HEK293T (cell line): ENCODE data around the gene NCF2.

ENCODE experiments used
- BHLHE40 ChIP-seq: fragments of 450-650 bp; IDR thresholded peaks from 2 replicates; pipeline ENCODE4 v1.6.1; 2016; ENCODE audit warnings: mild to moderate bottlenecking, moderate library complexity, borderline replicate concordance
- FOXK2 ChIP-seq: fragments of 450-650 bp; IDR thresholded peaks from 2 replicates; pipeline ENCODE4 v1.6.1; 2016; ENCODE audit warnings: mild to moderate bottlenecking
- FOXM1 ChIP-seq: fragments of 450-650 bp; IDR thresholded peaks from 2 replicates; pipeline ENCODE4 v1.6.1; 2017; ENCODE audit warnings: mild to moderate bottlenecking, borderline replicate concordance
- HDGF ChIP-seq: fragments of 450-650 bp; IDR thresholded peaks from 2 replicates; pipeline ENCODE4 v1.6.1; 2017; ENCODE audit warnings: antibody characterized with exemption, borderline replicate concordance
- NFRKB ChIP-seq: fragments of 450-650 bp; IDR thresholded peaks from 2 replicates; pipeline ENCODE4 v1.6.1; 2016; ENCODE audit warnings: mild to moderate bottlenecking, moderate library complexity
- SP1 ChIP-seq: fragments of 450-650 bp; IDR thresholded peaks from 2 replicates; pipeline ENCODE4 v1.6.1; 2017
- SUZ12 ChIP-seq: fragments of 450-650 bp; IDR thresholded peaks from 2 replicates; pipeline ENCODE4 v1.6.1; 2016; ENCODE audit warnings: mild to moderate bottlenecking
- TF ChIP-seq, protein P1 (sequence below): fragments of 450-650 bp; IDR thresholded peaks from 2 replicates; pipeline ENCODE4 v1.6.1; 2016

DNA sequence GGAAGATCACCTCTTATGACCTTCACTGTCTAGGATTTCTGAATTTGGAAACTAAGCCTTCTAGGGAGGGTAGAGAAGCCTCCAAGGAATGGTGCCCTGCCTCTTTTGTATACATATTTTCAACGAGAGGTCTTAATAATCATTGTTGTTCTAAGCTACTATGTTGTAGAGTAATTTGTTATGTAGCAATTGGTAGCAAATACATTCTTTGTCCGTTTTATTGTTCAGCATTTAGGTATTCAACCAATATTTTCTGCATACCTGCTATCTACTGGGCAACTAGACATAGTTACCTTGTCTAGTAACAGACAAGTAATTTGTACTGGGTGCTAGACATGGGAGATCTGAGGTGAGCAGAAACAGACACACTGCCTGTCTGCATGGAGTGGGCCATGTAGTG is 20.8 kb upstream of the NCF2 start:
- TF ChIP-seq NFRKB (no peak), FOXK2 (no peak), BHLHE40 (no peak), FOXM1 (no peak), SUZ12 (no peak), HDGF (no peak), SP1 (no peak)
- TF ChIP-seq, protein P1, sequence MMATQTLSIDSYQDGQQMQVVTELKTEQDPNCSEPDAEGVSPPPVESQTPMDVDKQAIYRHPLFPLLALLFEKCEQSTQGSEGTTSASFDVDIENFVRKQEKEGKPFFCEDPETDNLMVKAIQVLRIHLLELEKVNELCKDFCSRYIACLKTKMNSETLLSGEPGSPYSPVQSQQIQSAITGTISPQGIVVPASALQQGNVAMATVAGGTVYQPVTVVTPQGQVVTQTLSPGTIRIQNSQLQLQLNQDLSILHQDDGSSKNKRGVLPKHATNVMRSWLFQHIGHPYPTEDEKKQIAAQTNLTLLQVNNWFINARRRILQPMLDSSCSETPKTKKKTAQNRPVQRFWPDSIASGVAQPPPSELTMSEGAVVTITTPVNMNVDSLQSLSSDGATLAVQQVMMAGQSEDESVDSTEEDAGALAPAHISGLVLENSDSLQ: no peak
